ENCODE measurements around the gene RNF17.

RNF17 gene

GRCh38 chr13:24737042-24737441 is 26.9 kb upstream of the RNF17 start:
- no peak overlapping the region for H3K4me3 ChIP-seq (ENCODE audit: low read depth, low read length)
- TF ChIP-seq, protein P1, sequence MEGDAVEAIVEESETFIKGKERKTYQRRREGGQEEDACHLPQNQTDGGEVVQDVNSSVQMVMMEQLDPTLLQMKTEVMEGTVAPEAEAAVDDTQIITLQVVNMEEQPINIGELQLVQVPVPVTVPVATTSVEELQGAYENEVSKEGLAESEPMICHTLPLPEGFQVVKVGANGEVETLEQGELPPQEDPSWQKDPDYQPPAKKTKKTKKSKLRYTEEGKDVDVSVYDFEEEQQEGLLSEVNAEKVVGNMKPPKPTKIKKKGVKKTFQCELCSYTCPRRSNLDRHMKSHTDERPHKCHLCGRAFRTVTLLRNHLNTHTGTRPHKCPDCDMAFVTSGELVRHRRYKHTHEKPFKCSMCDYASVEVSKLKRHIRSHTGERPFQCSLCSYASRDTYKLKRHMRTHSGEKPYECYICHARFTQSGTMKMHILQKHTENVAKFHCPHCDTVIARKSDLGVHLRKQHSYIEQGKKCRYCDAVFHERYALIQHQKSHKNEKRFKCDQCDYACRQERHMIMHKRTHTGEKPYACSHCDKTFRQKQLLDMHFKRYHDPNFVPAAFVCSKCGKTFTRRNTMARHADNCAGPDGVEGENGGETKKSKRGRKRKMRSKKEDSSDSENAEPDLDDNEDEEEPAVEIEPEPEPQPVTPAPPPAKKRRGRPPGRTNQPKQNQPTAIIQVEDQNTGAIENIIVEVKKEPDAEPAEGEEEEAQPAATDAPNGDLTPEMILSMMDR (IDR thresholded peaks at IDR 0.05; ENCODE audit: insufficient read depth, low read depth, low read length, missing control alignments), result no peak
- DNase-seq (ENCODE audit: low read depth), result no peak

GRCh38 chr13:24738366-24738847 is 25.6 kb upstream of the RNF17 start:
- H3K4me3 ChIP-seq (ENCODE audit: low read depth, low read length), result no peak overlapping the region
- TF ChIP-seq, protein P1 (IDR thresholded peaks at IDR 0.05; ENCODE audit: insufficient read depth, low read depth, low read length, missing control alignments), result no peak
- DNase-seq (ENCODE audit: low read depth), result no peak

- no peak for DNase-seq (ENCODE audit: low read depth)
- no peak overlapping the region for H3K4me3 ChIP-seq (ENCODE audit: low read depth, low read length)
- TF ChIP-seq, protein P1 (IDR thresholded peaks at IDR 0.05; ENCODE audit: insufficient read depth, low read depth, low read length, missing control alignments), result no peak
Observed at GRCh38 chr13:24740014-24740890, 23.7 kb upstream of the RNF17 start.

DNA sequence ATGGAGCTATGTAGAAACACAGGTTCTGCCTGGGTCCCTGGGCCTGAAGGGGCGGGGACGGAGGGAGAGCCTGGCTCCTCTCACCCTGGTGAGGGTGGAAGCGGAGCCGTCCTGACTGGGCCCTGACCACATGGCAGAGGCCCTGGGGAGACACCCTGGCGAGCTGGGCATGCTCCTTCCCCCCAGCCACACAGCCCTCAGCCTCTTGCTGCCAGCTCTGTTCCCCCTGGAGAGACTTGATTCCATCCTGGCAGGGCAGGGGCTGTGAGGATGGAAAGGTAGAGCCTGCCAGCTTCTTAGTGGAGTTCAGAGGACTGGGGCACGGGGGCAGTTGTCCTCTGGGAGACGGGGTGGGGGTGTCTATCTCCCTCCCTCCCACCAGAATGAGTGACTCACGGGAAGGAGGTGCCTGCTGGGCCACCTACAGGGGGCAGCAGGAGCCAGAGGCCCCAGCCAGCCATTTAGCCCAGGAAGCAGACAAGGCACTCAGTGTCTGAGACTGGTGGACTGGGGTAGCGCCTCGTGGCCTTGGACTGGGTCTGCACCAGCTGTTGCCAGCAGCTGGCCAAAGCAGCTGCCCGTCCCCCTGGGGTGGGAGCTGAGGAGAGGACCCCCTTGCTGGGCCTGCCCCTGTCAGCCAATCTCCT is 22.8 kb upstream of the RNF17 start:
- TF ChIP-seq, protein P1 (IDR thresholded peaks at IDR 0.05; ENCODE audit: insufficient read depth, low read depth, low read length, missing control alignments), result peak; percentile 54
- peak; percentile 55 for DNase-seq (ENCODE audit: low read depth)
- no peak overlapping the region for H3K4me3 ChIP-seq (ENCODE audit: low read depth, low read length)

GRCh38 chr13:24741791-24742190 is 22.2 kb upstream of the RNF17 start:
- TF ChIP-seq, protein P1 (IDR thresholded peaks at IDR 0.05; ENCODE audit: insufficient read depth, low read depth, low read length, missing control alignments), result no peak
- no peak overlapping the region for H3K4me3 ChIP-seq (ENCODE audit: low read depth, low read length)
- DNase-seq (ENCODE audit: low read depth), result no peak

DNA sequence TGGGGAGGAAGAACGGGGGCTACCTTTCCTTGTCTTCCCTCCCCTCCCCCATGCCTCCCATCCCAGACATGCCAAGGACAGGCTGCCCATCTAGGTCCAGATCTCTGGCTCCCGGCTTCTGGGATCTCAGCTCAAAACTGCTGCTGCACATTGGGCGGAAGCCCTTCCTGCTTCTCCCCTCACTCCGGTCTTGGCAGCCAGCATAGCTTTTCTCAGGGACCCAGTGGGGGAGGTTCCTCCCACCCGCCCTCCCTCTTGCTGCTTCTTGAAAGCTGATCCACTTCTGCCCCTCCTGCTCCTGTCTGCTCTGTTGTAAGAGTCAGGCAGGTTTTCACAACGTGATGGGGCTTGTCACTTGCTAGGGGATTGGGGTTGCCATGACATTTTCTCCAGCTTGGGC is 21.7 kb upstream of the RNF17 start:
- no peak for DNase-seq (ENCODE audit: low read depth)
- TF ChIP-seq, protein P1 (IDR thresholded peaks at IDR 0.05; ENCODE audit: insufficient read depth, low read depth, low read length, missing control alignments), result no peak
- no peak overlapping the region for H3K4me3 ChIP-seq (ENCODE audit: low read depth, low read length)

Data from GM12865 (cell line).